ENCODE data around the gene ONECUT2.
"Not testable (repeated sequence)": the region's sequence is repeated elsewhere in the genome, so short reads cannot be mapped to it uniquely, and the experiment has no call there.

ONECUT2 gene

DNA sequence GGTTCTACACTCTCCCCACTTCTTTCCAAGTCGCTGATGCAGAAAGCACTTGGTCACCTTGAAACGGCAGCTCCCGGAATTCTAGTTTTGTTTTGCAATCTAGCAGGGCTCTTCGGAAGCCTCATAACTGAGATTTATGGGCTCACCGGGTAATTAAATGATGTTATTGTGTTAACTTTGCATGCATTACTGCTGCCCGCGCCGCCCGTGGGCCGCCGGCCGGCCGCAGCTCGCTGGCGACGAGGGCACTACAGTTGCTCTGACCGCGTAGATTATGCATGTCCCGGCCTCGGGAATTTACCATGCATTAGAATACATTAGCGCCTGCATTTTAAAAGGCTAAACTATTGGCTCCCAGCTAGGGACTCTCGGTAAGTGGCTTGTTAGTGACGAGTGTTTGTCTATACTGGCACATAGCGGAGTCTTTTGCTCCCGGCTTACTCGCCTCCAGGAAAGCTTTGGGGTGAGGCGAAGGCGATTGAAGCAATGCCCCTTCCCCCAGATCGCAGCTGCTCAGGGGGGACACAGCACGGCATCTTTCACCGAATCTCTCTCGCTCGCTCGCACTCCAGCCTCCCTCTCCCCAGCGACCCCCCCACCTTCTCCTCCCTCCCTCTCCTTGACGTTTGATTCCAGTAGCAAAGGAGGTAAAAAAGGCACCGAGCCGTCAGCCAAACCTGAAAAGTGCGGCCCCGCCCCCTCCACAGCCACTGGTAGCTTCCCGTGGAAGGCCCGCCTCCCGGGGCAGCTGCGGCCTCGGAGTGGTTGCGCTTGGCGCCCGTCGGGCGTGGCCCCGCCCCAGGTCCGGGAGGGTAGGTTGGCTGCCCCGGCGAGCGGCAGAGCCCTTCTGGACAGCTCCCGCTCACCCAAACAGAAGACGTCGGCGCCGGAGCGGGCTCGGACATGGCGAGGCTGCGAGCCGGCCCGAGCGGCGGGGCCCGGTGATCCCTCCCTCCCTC, at the start of gene ONECUT2:
Gene ONECUT2 (plus strand): TSS at position 839 of the 959 bp plus-strand sequence. CDS start 343 bp downstream, outside the sequence.
- DNase-seq: peak; percentile 97

DNA sequence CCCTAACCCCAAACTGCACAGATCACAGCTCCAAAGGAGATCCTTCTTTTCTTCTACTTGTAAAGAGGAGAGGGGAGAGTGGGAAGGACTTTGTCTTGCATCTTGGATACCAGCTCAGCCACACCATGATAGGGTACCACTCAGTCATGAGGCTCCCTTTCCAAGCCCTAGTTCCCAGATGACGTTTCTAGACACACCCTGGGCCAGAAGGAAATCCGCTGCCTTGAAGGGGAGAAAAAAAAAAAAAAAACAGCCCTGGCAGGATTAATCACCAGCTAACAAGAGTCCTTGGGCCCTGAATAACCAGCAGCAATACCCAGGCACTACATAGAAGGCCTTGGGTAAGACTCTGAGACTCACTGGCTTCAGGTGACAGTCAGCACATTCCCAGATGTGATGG, 45.9 kb upstream of the ONECUT2 start:
- DNase-seq: no peak

DNA sequence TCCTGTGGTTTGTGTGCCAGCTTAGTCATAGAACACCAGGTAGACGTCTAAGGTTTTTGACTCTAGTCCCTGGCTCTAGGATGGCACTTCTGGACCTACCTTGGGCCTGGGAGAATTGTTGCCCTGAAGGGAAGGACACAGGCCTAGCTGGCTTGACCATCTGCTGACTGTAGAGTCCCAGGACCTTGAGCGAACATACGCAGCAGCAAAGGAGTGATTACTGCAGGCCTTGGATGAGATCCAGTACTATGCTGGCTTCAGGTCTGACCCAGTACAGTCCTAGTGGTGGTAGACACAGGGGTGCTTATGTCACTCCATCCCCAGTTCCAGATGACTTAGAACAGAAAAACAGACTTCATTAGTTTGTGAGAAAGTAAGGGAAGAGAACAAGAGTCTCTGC, 45.1 kb upstream of the ONECUT2 start:
- no peak for DNase-seq

DNA sequence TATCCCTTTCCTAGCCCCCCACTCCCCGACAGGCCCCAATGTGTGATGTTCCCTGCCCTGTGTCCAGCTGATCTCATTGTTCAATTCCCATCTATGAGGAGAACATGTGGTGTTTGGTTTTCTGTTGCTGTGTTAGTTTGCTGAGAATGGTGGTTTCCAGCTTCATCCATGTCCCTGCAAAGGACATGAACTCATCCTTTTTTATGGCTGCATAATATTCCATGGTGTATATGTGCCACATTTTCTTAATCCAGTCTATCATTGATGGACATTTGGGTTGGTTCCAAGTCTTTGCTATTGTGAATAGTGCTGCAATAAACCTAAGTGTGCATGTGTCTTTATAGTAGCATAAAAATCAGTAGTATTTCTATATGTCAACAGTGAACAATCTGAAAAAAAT, 40.4 kb upstream of the ONECUT2 start:
- not testable (repeated sequence) for DNase-seq

DNA sequence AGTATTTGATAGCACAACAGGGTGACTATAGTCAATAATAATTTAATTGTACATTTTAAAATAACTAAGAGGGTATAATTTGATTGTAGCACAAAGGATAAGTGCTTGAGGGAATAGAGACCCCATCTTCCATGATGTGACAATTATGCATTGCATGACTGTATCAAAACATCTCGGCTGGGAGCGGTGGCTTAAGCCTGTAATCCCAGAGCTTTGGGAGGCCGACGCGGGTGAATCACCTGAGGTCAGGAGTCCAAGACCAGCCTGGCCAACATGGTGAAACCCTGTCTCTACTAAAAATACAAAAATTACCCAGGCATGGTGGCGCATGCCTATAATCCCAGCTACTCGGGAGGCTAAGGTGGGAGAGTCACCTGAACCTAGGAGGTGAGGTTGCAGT, 38.3 kb upstream of the ONECUT2 start:
- DNase-seq: not testable (repeated sequence)

DNA sequence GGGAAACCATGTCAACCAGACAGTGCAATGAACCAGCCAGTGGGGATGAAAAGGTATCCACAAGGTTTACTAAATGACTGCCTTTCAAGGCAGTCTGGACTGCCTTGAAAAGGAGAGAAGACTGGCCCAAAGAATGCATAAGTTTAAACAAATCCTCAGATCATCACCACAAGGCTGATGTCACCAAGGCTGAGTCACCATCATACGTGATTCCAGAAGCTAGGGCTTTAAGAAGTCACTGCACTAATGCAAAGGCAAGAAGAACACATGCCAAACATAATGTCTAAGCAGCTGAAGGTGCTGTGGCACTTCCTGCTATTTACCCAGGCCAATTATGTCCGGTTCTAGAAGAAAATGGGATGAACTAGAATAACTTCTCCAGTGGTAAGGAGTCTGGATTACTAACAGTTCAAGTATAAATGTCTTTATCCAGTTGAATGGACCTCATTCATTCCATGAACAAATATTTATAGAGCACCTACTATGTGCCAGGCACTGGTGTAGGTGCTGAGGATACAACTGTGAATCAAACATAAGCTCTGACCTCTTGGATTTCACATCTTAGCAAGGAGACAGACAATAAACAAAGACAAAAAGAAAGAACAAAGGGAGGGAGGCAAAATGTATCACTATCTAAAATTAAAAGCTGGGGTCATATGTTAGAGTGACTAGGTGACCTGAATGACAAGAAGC, 37.6 kb upstream of the ONECUT2 start:
- no peak for DNase-seq

DNA sequence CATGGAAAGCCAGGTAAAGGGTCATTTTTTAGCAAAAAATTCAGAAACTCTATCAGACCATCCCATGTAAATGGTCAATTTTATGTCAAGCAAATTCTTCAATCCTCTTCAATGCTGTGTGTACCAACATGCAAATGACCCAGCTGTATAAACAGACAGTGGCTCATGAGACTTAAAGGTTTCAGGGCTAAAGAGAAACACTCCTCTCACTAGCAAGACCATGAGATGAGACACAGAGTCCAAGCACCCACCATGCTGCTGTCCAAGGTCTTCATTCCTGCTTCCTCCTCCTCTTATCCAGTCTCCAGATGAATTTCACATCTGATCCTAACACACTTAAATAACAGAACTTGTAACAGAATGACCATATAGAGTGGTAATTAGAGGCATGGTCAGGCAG, 30.8 kb upstream of the ONECUT2 start:
- DNase-seq: no peak

DNA sequence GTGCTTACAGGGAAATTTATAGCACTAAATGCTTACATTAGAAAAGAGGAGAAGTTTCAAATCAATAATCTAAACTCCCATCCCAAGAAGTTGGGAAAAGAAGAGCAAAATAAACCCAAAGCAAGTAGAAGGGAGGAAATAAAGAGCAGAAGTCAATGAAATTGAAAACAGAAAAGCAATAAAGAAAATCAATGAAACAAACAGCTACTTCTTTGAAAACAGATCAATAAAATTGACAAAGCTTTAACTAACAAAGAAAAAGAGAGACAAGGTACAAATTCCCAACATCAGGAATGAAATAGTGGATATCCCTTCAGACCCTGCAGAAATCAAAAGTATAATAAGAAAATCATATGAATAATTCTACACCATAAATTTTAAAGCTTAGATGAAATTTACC, 25.5 kb upstream of the ONECUT2 start:
- DNase-seq: no peak

DNA sequence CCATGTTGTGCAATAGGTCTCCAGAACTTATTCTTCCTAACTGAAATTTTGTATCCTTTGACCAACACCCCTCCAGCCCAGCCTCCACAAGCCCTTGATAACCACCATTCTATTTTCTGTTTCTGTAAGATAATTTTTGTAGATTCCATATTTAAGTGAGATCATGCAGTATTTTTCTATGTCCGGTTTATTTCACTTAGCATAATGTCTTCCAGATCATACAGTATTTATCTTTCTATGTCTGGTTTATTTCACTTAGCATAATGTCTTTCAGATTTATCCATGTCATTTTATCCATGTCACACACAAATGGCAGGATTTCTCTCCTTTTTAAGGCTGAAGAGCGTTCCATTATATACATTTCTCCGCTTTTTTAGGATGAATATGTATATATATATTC, 24.4 kb upstream of the ONECUT2 start:
- no peak for DNase-seq

DNA sequence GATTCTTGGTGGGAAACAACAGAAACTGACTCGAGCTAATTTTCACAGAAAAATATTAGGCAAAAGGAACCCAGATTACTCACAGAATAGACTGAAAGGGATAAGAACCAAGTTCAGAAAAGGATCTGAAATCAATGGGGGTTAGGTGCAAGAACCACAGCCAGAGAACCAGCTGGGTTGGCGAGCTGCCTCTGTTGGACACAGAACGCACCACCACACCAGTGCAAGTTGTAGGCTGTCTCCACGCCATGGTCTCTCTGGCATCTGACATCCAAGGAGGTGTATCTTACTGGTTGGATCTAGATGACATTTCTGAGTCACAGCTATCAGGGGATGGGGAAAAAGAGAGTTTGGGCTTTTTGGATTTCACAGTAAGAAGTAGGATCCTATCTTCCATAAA, 18.6 kb upstream of the ONECUT2 start:
- no peak for DNase-seq

DNA sequence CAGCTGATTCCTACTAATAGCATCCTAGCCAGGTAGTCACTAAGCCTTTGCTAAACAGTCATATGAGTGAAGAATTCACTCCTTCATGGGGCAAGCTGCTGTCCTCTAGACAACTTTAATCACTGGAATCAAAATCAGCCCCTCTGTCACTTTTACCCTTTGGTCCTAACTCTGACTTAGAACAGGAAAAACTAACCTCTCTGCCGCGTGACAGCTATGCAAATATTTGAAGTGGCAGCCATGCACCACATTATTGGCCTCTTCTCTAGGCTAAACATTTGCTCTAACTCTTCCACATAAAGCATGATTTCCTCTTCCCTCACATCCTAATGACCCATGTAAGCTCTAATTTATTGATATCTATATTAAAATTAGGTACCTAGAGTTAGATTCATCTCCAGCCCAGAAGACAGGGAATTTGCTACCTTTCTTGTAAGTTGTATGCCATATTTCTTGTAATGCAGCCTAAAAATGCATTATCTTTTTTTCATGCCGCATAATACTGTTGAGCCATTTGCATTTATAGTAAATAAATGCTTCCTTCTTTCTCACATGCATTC, 12.8 kb upstream of the ONECUT2 start:
- no peak for DNase-seq

DNA sequence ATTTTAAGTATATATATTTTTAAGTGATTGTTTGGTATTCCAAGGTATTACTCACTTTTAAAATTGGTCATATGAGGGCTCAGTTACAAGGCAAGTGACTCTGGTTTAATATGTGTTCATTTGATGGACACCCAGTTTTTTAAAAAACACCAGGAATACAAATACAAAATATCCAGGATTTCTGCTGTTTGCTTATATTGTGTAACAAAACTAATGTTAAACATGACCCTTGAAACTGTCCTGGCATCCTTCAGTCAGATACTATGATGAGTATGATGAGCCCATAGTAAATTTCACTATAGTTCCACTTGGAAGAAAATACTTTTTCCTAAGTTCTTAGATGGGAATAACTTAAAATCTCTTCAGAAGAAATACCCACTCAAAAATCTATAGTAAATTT, 11.4 kb upstream of the ONECUT2 start:
- no peak for DNase-seq

DNA sequence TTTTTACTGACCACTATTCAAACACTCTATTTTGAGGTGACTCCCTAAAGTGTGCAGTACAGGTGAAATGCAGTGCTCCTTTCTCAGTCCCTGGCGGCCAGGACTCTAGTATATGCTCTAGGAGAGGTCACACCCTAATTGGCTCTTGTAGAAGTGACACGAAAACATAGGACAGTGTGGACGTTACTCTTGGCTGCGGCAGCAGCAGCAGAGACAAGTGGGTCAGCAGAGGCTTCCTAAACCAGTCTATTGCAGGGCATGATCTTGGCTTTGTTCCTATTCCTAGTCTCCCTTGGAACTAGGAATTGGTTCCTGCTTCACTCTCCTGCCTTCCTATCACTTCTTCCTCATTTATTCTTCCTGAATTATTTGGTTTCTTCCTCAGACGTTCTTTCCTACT, 10.1 kb upstream of the ONECUT2 start:
- no peak for DNase-seq

DNA sequence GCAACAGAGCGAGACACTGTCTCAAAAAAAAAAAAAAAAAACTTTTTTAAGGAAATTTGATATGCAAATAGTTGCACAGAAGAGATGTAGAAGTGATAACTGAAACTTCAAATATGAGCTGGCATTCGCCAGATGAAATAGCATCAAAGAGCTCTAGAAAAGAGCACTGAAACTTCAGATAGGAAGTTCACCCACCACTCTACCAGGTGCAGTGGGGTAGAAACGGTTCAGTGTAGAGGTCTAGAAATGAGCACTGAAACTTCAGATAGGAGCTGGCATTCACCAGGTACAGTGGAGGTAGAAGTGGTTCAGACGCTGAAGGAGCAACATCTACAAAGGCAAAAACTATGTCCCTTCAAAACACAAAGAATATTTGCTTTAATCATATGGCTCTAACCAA, 9.0 kb upstream of the ONECUT2 start:
- no peak for DNase-seq

DNA sequence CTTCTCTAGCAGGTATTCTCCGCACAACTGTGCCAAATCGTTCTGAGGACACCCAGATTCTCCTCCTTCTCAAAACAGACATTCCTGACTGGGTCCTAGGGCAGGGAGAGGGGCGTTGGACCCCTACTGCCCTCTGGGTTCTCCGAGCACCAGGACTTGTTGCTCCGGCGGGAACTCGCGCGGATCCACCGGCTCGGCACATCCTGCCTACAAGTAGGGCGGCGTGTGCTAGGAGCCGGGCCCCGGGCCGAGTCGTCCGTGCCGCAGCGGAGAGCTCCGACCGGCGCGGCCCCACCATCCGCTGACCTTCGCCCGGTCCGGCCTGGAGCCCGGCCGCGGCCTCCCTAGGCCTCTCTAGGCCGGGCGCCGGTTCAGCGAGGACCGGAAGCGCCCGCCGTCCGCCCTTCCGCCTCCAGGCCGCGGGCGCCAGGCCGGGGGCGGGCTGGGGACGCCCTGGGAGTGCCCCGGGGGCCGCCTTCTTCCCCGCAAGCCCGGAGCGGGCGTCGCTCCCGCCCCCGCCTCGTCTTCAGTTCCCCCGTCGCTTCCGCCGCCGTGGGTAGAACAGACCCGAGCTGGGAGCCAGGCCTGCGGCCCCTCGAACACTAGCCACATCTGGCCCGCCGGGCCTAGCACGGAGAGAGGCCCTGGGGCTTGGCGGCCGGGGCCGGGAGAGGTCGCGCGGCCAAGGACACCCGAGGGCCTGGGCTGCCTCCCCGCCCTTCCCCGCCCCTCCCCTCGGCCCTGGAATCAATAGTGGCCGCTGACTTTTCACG, 7.6 kb upstream of the ONECUT2 start:
- DNase-seq: no peak

DNA sequence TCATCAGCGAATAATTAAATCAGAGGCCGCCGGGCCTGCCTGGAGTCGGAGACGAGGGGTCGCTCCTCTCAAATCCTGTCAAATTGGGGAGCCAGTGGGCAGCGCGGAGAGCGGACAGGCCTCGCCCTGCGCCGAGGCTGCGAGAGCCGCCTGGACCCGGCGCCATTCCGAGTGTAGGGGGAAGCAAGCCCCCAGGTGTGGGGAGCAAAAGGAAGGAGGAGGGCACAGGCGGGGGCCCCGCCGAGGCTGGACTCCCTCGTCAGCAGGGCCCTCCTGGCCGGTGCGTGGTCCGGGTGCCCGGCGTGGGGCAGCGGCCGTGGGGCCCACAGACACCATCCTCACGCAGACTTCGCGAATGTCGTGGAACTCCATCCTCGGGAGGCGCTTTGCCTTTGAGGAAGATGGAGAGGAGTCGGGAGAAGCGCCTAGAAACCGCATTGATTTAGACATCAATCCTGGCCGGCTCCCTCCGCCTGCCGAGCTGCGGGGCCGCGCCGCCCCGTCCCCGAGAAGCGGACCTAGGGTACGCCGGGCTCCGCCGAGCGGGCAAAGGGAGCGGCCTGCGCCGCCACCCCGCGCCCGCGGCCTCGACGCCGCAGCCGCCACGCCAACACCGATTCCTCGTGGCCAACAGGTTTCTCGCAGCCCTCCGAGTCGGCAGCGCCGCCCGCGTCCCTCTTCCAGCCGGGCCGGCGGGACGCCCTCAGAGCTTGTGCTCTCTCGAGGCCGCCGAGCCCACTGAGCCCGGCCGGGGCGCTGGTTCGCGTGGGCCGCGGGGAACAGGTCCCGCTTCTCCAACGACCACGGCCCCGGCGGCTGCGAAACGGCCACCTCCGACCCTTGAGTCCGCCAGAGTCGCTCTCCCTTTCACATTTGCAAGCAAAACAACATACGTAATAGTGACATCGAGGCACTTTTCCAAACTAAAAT, 6.7 kb upstream of the ONECUT2 start:
- DNase-seq: no peak

DNA sequence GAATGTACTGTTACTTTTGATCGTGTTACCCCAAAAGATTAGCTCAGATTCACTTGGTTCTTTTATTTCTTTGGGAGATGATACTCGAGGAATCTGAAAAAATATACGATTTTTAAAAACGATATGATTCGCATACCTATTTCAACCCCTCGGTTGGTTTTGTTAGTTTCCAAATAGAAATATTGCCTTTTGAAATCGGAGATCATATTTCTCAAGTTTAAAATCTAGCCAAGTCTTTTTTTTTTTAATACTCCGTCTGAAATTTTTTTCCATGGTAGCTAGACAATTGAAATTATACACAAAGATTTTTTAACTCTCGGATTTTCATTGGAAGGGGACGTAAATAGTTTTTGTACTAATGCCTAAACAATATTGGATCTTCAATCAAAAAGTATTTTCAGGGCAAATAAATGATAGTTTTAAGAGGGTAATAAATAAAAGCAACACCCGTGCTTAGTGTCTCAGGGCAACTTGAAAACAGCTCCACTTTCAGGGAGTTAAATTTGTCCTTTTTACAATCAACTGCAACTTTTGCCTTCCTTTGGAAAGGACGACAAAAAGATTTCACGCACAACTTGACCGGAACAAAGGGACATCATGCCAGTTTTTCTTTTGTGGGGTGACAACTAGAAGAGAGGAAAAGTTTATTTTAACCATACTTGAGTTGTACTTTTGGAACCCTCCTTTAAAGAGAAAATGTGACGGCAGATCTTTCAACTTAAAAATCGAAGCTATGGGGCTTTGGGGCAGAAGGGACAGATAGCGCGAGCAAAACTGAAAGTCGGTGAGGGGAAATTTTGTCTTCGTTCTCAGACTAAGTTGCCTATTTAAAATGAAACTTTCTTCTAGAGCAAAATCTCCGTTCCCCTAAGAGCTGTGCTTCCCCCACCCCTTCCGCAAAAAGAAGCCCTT, 5.8 kb upstream of the ONECUT2 start:
- DNase-seq: no peak

DNA sequence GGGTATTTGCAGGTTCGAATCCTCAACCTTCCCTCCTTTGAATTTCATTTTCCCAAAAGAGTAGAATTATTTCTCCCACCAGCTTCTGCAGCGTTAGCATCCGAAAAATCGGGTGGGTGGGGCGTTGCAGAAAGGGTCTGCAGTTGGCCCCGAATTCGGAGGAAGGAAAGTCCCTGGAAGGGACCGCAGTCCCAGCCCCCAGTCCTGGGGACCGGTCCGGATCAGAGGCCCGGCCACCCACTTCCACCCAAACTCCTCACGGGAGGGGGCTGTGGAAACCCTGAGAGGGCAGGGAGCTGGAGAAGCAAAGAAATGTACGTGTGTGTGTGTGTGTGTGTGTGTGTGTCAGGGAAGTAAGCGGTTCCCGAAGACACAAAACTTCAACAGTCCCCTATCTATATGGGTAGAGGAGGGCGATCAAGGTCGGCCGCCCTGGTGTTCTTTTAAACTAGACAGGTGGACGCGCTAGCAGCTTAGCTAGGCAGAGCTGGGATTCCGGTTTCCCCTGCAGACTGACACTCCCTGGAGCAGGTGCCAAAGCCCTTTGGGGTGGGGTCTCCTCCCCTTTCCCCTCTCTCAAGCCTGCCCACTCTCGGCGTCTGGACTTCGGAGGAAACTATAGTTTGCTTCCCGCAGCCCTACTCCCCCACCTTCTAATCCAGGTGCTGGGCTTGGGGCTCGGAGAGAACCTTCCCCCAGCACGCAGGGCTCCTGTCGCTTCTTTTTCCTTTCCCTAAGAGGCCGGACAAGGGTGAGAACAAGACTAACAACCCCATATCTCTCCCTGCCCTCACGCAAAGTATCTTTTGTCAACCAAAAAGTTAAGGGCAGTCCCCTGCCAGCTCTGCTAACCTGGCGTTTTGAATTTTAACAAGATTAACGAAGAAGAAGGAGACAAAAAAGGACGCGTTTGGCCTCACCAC, 4.8 kb upstream of the ONECUT2 start:
- DNase-seq: no peak

DNA sequence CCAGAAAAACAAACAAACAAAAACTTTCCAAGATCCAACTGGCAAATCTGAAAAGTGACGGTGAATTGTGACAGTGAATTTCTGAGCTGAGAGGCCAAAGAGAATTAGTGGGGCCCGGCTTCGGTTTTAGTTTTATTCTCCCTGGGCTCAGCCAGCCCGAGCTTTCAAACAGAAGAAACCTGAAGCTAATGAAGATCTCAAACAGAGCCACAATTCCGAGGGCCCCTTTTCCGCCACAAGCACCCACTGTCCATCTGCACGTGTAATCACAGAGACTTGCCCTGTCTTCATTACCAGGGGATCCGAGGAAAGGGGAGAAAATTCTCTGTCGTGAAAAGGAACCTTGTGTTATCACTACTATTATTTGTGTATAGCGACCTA, 4.2 kb upstream of the ONECUT2 start:
- no peak for DNase-seq
